Activated CD8-positive, alpha-beta memory T cell treated with anti-CD3 and anti-CD28 coated beads, Interleukin-2, amount 50 U/mL, for 24 hours (primary cell): ENCODE data around the gene ITGA11.
A peak's percentile ranks its signal among the peaks of the same experiment; 100 is the strongest.

Experiments used
- DNase-seq: peaks from one replicate; pipeline ENCODE4 v3.0.0-alpha.2; 2020; ENCODE audit errors: extremely low read depth

Gene ITGA11

DNA sequence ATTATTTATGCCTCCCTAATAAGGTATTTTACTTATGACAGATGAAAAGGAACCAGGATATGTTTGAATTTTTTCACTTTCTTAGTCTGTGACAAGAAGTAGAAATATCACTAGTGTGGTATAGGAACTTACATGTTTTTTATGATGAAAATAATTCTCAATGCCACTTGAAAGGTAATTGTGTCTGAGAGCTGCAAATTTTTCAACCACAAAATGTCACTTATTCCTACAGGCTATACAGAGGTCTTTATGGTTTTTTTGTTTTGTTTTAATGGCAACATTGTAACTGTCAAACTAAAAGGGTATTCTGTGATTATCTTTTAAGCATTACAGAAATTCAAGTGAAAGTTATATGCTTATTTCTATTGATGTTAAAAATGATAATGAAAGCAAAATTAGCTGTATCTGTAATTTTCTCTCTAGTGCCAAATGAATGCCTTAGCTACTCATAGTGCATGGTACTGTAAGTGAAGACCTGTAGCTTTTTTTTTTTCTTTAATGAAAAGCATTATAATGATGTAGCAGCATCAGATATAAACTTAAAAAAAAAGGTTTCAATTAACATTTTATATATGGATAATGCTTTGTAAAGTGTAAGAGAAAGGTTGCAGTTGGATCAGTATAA is 139.7 kb downstream of the ITGA11 start:
- no peak for DNase-seq

GRCh38 chr15:68290715-68291114 is 141.2 kb downstream of the ITGA11 start:
- DNase-seq, result no peak

DNA sequence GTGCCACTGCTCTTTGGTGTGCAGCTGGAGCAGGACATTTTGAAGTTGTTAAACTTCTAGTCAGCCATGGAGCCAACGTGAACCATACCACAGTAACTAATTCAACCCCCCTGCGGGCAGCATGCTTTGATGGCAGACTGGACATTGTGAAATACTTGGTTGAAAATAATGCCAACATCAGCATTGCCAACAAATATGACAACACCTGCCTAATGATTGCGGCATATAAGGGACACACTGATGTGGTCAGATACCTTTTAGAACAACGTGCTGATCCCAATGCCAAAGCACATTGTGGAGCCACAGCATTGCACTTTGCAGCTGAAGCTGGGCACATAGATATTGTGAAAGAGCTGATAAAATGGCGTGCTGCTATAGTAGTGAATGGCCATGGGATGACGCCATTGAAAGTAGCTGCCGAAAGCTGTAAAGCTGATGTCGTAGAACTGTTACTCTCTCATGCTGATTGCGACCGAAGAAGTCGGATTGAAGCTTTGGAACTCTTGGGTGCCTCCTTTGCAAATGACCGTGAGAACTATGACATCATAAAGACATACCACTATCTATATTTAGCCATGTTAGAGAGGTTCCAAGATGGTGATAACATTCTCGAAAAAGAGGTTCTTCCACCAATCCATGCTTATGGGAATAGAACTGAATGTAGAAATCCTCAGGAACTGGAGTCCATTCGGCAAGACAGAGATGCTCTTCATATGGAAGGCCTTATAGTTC is 142.2 kb downstream of the ITGA11 start:
- no peak for DNase-seq

DNA sequence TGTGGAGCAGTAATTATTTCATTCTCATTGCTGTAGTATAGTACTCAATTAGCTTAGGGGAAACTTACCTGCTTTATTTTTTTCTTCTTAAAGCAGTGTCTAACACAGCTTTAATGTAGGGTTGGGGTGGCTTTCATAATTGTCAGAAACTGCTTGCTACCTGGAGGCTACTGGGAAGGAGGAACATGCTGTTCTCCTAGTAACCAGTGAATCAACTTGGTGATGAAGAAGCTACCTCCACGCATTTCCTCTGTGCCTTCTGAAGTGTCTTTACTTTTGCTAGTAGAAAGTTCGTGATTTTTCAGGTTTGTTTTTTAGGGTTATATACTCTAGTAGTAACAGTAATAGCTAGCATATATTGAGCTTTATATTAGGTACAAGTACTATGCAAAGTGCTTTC is 142.9 kb downstream of the ITGA11 start:
- DNase-seq, result no peak

DNA sequence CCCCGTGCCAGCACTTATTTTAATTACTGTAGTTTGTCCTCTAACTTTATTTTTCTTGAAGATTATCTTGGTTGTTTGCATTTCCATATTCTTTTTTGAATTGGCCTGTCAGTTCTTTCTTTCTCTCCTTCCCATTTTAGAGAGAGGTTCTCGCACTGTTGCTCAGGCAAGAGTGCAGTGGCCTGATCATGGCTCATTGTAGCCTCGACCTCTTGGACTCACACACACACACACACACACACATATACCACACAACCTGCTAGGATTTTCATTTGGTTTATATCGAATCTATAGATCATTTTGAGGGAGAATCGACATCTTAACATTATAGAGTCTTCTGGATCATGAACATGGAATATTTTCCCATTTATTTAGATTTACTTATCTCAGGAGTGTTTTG is 145.7 kb downstream of the ITGA11 start:
- no peak for DNase-seq

- DNase-seq, result no peak
Observed at GRCh38 chr15:68285259-68285980, 146.5 kb downstream of the ITGA11 start.

GRCh38 chr15:68284616-68285258 is 147.2 kb downstream of the ITGA11 start:
- DNase-seq, result no peak

DNA sequence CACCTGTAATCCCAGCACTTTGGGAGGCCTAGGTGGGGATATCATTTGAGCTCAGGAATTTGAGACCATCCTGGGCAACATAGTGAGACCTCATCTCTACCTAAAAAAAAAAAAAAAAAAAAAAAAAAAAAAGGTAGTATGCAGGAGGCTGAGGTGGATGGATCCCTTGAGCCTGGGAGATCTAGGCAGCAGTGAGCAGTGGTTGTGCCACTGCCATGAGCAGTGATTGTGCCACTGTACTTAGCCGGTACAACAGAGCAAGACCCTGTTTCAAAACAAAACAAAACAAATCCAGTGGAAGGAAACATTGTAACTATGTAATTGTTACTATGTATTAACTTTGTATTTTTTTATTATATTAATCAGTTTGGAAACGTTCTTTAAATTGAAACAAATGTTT is 148.6 kb downstream of the ITGA11 start:
- DNase-seq, result no peak

DNA sequence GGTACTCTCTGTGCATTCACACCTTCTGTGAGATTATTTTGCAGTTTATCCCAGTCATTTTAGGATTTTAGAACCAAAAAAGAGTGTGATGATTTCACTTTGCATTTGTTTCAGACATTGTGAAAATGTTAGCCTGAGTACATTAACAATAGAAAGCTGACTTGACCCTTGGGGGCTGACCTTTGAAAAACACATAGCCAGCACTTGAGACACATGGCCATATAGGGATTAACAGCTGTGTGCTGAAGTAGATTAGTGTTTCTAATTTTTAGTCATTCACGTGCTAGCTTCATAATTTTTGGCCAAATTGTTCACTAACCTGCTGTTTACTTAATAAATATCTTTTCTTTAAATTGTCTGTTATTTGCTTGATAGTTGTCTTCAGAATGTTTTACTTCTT is 151.0 kb downstream of the ITGA11 start:
- no peak for DNase-seq

DNA sequence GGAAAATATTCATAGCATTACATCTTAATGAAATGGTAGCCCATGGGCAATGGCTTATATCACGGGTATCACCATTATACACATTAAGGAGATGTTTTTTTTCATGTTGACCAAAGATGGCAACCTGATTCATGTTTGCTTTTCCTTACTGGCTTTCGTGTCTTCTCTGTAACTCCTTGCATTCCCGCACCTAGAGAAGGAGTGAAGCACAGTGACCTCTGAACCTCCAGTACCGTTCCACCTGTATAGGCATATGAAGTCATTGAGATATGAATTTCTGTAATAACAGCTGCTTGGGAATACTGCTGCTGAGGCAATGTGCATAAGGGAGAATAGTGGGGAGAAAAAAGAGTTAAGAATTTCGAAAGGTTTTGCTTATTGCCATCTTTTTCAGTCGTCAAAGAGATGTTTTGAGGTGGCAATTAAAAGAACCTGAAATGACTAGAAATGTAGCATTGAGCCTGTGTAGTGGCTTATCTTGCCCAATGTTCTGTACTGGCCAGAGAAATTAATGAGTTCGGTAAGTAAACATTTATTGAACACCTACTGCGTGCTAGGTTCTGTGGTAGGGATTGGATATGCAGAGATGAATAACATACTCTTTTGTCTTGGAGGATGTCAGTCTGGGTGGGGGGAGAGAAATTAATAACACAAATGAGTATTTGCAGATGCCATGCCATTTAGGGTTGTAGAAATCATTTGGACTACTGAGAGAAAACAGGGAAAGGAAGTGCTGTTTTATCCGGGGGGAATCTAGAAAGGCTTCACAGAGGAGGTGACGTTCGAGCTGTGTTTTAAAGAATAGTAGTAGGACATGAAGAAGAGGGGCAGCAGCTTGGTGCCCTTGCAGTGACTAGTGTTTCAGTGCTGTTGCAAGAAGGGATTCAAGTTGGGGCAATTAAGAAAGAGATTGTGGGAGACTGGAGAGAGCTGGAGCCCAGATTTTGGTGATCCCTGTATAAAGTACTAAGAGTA is 151.9 kb downstream of the ITGA11 start:
- DNase-seq, result no peak

DNA sequence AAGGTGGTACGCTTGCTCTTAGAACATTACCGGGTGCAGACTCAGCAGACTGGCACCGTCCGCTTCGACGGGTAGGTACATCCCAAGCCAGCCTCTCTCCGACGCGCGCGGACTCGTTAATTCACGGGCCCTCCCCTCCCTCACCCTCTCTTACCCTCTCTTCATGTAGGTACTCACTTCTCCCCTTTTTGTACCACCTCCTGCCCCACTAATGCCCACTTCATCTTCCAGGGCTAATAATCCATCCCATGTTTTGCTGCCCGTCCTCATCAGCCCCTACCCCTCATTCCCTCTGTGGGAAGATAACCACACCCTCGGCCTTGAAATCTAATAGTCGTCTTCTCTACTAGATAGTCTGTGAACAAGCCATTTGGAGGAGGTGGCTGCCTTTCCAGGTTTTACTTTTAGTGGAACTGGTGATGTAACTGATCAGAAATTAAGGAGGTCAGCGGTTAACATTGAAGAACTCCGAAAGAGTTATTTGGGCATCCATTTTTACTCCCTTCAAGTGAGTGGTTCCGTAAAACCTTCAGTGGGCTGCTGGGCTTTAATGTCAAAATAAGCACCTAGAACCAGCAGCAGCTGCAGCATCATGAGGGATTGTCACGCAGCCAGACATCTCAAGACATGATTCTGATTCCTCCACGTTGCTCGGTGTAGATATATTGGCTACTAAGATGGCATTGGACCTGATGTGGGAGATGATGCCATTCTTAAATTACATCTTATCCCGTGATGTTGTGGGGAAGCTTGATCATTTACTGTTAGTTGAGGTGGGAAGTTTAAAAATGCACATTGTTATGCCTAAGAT is 153.2 kb downstream of the ITGA11 start:
- DNase-seq, result no peak

DNA sequence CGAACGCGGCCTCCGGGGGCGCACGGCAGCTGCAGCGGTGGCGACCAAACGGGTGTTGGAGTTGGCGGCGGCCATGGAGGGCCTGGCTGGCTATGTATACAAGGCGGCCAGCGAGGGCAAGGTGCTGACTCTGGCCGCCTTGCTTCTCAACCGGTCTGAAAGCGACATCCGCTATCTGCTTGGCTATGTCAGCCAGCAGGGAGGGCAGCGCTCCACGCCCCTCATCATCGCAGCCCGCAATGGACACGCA is 153.7 kb downstream of the ITGA11 start:
- no peak for DNase-seq

DNA sequence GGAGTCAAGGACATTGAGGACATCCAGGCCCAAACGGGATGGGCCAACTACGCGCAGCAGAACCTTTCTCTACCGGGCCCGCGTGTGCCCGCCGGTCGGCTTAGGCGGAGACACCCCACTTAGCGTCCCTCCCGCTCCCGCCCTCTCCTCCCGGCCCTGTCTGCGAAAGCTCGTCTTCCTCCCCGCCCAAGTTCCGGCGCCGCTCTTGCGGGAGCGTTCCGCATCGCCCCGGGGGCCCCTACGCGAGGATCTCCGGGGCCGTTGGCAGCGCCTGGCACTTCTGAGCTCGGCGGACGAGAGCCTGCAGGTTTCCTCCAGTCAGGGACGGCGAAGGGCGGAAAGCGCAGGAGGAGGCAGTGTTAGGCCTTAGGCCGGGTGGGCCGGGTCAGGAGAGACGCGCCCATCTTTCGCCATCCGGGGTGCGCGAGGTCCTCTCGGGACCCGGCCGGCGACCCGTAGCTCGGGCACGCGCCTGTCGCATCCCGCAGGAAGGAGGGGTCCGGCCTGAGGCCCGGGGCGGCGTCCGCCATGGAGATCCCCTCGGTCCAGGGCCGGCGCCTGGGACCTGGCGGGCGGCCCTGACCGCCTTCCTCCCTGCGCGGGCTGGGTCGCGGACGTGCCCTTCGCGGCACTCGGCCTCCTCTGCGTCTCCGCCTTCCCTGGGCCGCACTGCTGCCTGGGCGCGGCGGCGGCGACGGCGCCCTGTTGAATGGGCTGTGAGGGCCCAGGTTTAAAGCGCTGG is 154.2 kb downstream of the ITGA11 start, which contains the start of gene FEM1B:
Gene FEM1B, plus strand, starts transcription at position 143 of the 742 bp plus-strand sequence. CDS start 673 bp downstream, outside the sequence.
- peak; percentile 75 for DNase-seq

GRCh38 chr15:68277131-68277602 is 154.8 kb downstream of the ITGA11 start:
- no peak for DNase-seq

GRCh38 chr15:68276668-68277067 is 155.3 kb downstream of the ITGA11 start:
- DNase-seq, result no peak

- no peak for DNase-seq
Observed at GRCh38 chr15:68275165-68275746, 156.7 kb downstream of the ITGA11 start.

GRCh38 chr15:68274201-68274848 is 157.6 kb downstream of the ITGA11 start:
- no peak for DNase-seq

- DNase-seq, result no peak
Observed at GRCh38 chr15:68272721-68273271, 159.2 kb downstream of the ITGA11 start.
